K562 (cell line): ENCODE results near the gene SH3D21. TPM values are rescaled to one million over a fixed set of nuclear protein-coding genes. Genes with fewer than 3 reads are reported as not detected.
A peak's percentile ranks its signal among the peaks of the same experiment; 100 is the strongest.

Experiments used
- CTCF ChIP-seq, 3 experiments: IDR thresholded peaks in 2 of 3; conservative IDR thresholded peaks in 1 of 3; 2 replicates each; pipeline ENCODE4 v1.5.1; 2011 to 2012; ENCODE audit warnings: low read length in 3 of 3, mild to moderate bottlenecking in 3 of 3, control low read depth in 2 of 3, improper control_type of control experiment in 1 of 3, inconsistent platforms in 1 of 3, low read depth in 1 of 3, mixed read lengths in 1 of 3, moderate library complexity in 1 of 3; ENCODE audit not compliant: insufficient read depth in 2 of 3
- DIDO1 ChIP-seq: fragments of 450-650 bp; IDR thresholded peaks from 2 replicates; pipeline ENCODE4 v1.6.1; 2016; ENCODE audit warnings: low read depth, missing biosample characterization, missing genetic modification characterization
- EP300 ChIP-seq: IDR thresholded peaks from 2 replicates; pipeline ENCODE4 v1.6.1; 2012; ENCODE audit warnings: low read length, improper control_type of control experiment
- FOXP1 ChIP-seq: sonication (generic); formaldehyde crosslinking; IDR thresholded peaks from 2 replicates; pipeline ENCODE4 v1.8.0; 2022; ENCODE audit warnings: mild to moderate bottlenecking, missing genetic modification reagents
- GABPB1 ChIP-seq: sonication (generic); formaldehyde crosslinking; IDR thresholded peaks from 2 replicates; pipeline ENCODE4 v1.8.0; 2022; ENCODE audit warnings: mild to moderate bottlenecking, missing genetic modification reagents
- GTF2B ChIP-seq: IDR thresholded peaks from 2 replicates; pipeline ENCODE4 v1.6.1; 2011; ENCODE audit not compliant: insufficient read length; ENCODE audit errors: extremely low read depth
- KDM1A ChIP-seq, 2 experiments: fragments of 450-650 bp; IDR thresholded peaks; 2 replicates each; pipeline ENCODE4 v1.6.1; 2016; ENCODE audit warnings: mild to moderate bottlenecking in 2 of 2
- MTA2 ChIP-seq: fragments of 450-650 bp; IDR thresholded peaks from 2 replicates; pipeline ENCODE4 v1.6.1; 2016; ENCODE audit warnings: low read depth
- PHTF2 ChIP-seq: fragments of 250-450 bp; sonication (Bioruptor Pico); IDR thresholded peaks from 2 replicates; pipeline ENCODE4 v1.5.0; 2021; ENCODE audit warnings: mild to moderate bottlenecking
- PKNOX1 ChIP-seq: fragments of 450-650 bp; IDR thresholded peaks from 2 replicates; pipeline ENCODE4 v1.6.1; 2016
- PURB ChIP-seq: sonication (generic); formaldehyde crosslinking; IDR thresholded peaks from 2 replicates; pipeline ENCODE4 v1.9.0; 2021; ENCODE audit warnings: low read depth, mild to moderate bottlenecking, missing genetic modification reagents
- RBFOX2 ChIP-seq: fragments of 200-400 bp; formaldehyde crosslinking; IDR thresholded peaks from 2 replicates; pipeline ENCODE4 v1.6.1; 2017; ENCODE audit warnings: low read depth, mild to moderate bottlenecking, low read length, moderate library complexity
- SFPQ ChIP-seq: fragments of 200-400 bp; formaldehyde crosslinking; IDR thresholded peaks from 2 replicates; pipeline ENCODE4 v1.6.1; 2017; ENCODE audit warnings: mild to moderate bottlenecking, low read depth, low read length, moderate library complexity
- SLC30A9 ChIP-seq: fragments of 250-450 bp; sonication (Bioruptor Pico); IDR thresholded peaks from 2 replicates; pipeline ENCODE4 v1.8.0; 2022; ENCODE audit warnings: mild to moderate bottlenecking, moderate library complexity
- SMARCE1 ChIP-seq: fragments of 450-650 bp; IDR thresholded peaks from 2 replicates; pipeline ENCODE4 v1.7.1; 2016; ENCODE audit warnings: mild to moderate bottlenecking
- SOX6 ChIP-seq: fragments of 450-650 bp; IDR thresholded peaks from 2 replicates; pipeline ENCODE4 v1.6.1; 2014; ENCODE audit warnings: mild to moderate bottlenecking
- TAF15 ChIP-seq: fragments of 200-400 bp; formaldehyde crosslinking; IDR thresholded peaks from 2 replicates; pipeline ENCODE4 v1.6.1; 2017; ENCODE audit warnings: mild to moderate bottlenecking, low read depth, low read length, moderate library complexity
- TFAM ChIP-seq: fragments of 250-450 bp; sonication (Bioruptor Pico); conservative IDR thresholded peaks from 2 replicates; pipeline ENCODE4 v1.5.0; 2021; ENCODE audit warnings: mild to moderate bottlenecking, moderate library complexity
- TRIM28 ChIP-seq: fragments of 450-650 bp; IDR thresholded peaks from 2 replicates; pipeline ENCODE4 v1.6.1; 2017
- VEZF1 ChIP-seq: fragments of 200-800 bp; sonication (Bioruptor generic); IDR thresholded peaks from 2 replicates; pipeline ENCODE4 v1.6.1; 2017; ENCODE audit warnings: missing genetic modification characterization, missing compliant biosample characterization
- ZNF121 ChIP-seq: sonication (generic); formaldehyde crosslinking; conservative IDR thresholded peaks from 2 replicates; pipeline ENCODE4 v1.8.0; 2022; ENCODE audit warnings: missing genetic modification reagents
- ZNF764 ChIP-seq: fragments of 250-450 bp; sonication (Bioruptor Pico); IDR thresholded peaks from 2 replicates; pipeline ENCODE4 v1.4.0; 2020; ENCODE audit warnings: low read depth, mild to moderate bottlenecking, moderate library complexity
- ZNF778 ChIP-seq: fragments of 450-650 bp; formaldehyde crosslinking; IDR thresholded peaks from 2 replicates; pipeline ENCODE4 v1.4.0; 2020; ENCODE audit warnings: mild to moderate bottlenecking, moderate library complexity
- polyA plus RNA-seq, 8 experiments: library from polyadenylated mRNA; depleted of rRNA in 4 of 8; stranded (reverse) in 5 of 8; unstranded in 3 of 8; fragments of >200 nt; fragmentation: Nextera tagmentation in 2 of 8; fragmentation: Illumina TruSeq in 1 of 8; extraction: Ambion mirVana in 2 of 8; extraction: Trizol in 1 of 8; gene quantifications; 2 replicates each; pipeline versions ENCODE4 v1.2.1 to v1.2.3, GENCODE V29; 2011 to 2014; ENCODE audit warnings: inconsistent platforms in 1 of 8, missing spikeins in 1 of 8
- total RNA-seq, 7 experiments: library from RNA; depleted of rRNA in 6 of 7; stranded (reverse); fragments of >200 nt in 6 of 7; fragmentation: Illumina TruSeq in 2 of 7; extraction: Trizol in 2 of 7; gene quantifications; 2 replicates each; pipeline versions ENCODE4 v1.2.1 to v1.2.3, GENCODE V29; 2011 to 2021; ENCODE audit warnings: low replicate concordance in 1 of 7

The SH3D21 gene
- total and polyA plus RNA-seq, 9 of the 15 experiments (the other 6 are each of a cell fraction or from before 2014, with no cell fraction given): 0.01 to 4.7 (median 1.8) TPM

- TF ChIP-seq VEZF1 (CRISPR knock-in tag): peak; percentile 84
- TF ChIP-seq TFAM: no peak
- TF ChIP-seq CTCF (IDR thresholded peaks at IDR 0.05 in 2 of 3, conservative IDR thresholded peaks at IDR 0.05 in 1 of 3; ENCODE audit: insufficient read depth in 2 of 3, low read depth in 1 of 3, low read length in 3 of 3): no peak
- no peak; the same call in 1 of the 2 replicates for TF ChIP-seq RBFOX2
- TF ChIP-seq SMARCE1: no peak
- no peak for TF ChIP-seq SOX6
- no peak for TF ChIP-seq GABPB1 (CRISPR knock-in tag)
- TF ChIP-seq SFPQ: no peak
- no peak for TF ChIP-seq TAF15
- TF ChIP-seq KDM1A (IDR thresholded peaks at IDR 0.05): peak; percentile 74 to 91
- TF ChIP-seq DIDO1 (tag): no peak
- no peak for TF ChIP-seq ZNF778
- peak; percentile 59 for TF ChIP-seq ZNF121 (CRISPR knock-in tag)
- no peak for TF ChIP-seq EP300
- TF ChIP-seq TRIM28: 0 out of 2 replicates have a peak, but pooled peaks have one; percentile 16
- no peak for TF ChIP-seq GTF2B
- TF ChIP-seq PURB (CRISPR knock-in tag): no peak
- no peak for TF ChIP-seq SLC30A9 (CRISPR knock-in tag)
- no peak for TF ChIP-seq MTA2
- TF ChIP-seq FOXP1: peak; percentile 73; the same call in 1 of the 2 replicates
- TF ChIP-seq ZNF764 (CRISPR knock-in tag): no peak
- no peak for TF ChIP-seq PHTF2 (CRISPR knock-in tag)
- TF ChIP-seq PKNOX1: peak; percentile 32; the same call in 1 of the 2 replicates
Observed at GRCh38 chr1:36323636-36324352, 17.6 kb downstream of the SH3D21 start, which contains the start of gene EVA1B (continued).
